ENCODE data around the gene MACROD2.

DNA sequence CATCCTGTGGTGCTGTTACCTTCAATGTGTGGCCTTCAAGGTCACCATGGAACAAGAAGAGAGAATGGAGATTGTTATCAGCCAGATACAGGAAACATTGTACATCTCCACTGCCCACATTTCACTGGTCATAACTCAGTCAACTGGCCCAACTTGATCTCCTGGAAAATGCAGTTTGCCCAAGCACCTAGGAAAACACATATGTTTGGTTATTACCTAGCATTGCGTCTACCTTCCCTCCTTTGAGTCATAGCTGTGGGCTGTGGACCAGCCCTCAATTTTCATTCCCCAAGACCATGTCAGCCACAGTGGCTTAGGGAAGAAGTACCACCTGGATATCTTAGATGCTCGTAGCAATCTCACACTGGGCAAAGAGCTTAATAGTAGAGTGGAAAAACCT is 2064.5 kb downstream of the MACROD2 start:
- no peak for TF ChIP-seq IKZF3 (tag by site-specific recombination; IDR thresholded peaks at IDR 0.05)
- TF ChIP-seq, protein P1, sequence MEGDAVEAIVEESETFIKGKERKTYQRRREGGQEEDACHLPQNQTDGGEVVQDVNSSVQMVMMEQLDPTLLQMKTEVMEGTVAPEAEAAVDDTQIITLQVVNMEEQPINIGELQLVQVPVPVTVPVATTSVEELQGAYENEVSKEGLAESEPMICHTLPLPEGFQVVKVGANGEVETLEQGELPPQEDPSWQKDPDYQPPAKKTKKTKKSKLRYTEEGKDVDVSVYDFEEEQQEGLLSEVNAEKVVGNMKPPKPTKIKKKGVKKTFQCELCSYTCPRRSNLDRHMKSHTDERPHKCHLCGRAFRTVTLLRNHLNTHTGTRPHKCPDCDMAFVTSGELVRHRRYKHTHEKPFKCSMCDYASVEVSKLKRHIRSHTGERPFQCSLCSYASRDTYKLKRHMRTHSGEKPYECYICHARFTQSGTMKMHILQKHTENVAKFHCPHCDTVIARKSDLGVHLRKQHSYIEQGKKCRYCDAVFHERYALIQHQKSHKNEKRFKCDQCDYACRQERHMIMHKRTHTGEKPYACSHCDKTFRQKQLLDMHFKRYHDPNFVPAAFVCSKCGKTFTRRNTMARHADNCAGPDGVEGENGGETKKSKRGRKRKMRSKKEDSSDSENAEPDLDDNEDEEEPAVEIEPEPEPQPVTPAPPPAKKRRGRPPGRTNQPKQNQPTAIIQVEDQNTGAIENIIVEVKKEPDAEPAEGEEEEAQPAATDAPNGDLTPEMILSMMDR (tag by site-specific recombination; IDR thresholded peaks at IDR 0.05) = no peak
